HG02571 (cell line): Measurements from ENCODE around the gene INF2.

Experiments used
- ATAC-seq: cut with Tn5 transposase; IDR thresholded peaks from one replicate; pipeline ENCODE4 v1.9.1; 2021; ENCODE audit warnings: mild to moderate bottlenecking, moderate library complexity; ENCODE audit not compliant: unreplicated experiment

The INF2 gene

GRCh38 chr14:104767634-104767918 lies 78.2 kb downstream of the INF2 start:
- ATAC-seq = no peak

GRCh38 chr14:104768437-104769323 lies 79.3 kb downstream of the INF2 start:
- ATAC-seq = peak; percentile 63

- no peak for ATAC-seq
Measured at GRCh38 chr14:104769324-104770071, 80.1 kb downstream of the INF2 start.

GRCh38 chr14:104770072-104770579 lies 80.7 kb downstream of the INF2 start:
- ATAC-seq = no peak

- ATAC-seq = no peak
Measured at GRCh38 chr14:104770851-104771272, 81.4 kb downstream of the INF2 start.

GRCh38 chr14:104771374-104771773 lies 82.0 kb downstream of the INF2 start:
- no peak for ATAC-seq
